NCI-H526 treated with DMSO at 0.1 percent for 48 hours (cell line): Measurements from ENCODE around the gene LARP1.
A peak's percentile ranks its signal among the peaks of the same experiment; 100 is the strongest.
"Not testable (repeated sequence)": the region's sequence is repeated elsewhere in the genome, so short reads cannot be mapped to it uniquely, and the experiment has no call there.

Experiments used
- DNase-seq: peaks from one replicate; lab custom pipeline; 2025; lab: John Stamatoyannopoulos, UW

LARP1 gene

DNA sequence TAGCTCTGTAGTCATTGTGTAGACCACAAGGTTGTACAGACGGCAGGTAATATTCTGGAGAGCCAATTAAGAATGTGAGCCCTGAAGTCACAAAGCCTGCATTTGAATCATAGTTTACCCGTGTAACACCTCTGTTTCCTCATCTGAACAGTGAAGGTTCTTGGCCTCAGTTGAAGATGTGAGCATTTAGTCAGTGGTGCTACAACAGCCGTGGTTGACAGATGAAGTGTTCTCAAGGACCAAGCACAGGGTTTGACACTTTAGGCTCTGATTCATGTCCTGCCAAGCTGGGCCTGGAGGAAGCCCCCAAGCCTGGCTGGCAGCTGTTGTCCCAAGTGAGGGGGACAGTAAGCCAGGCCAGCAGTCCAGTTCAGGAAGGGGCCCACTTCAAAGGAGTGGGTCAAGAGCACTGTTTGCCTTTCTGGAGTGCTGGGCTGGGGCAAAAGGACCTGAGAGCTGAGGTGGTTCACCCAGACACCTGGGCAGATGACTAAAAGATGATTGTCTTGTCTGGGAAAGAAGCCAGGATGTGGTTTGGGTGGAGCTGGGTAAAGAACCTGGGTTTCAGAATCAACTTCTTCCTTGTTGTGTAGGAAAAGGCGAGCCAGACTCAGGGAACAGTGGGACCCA lies 74.5 kb downstream of the LARP1 start:
- DNase-seq = no peak

DNA sequence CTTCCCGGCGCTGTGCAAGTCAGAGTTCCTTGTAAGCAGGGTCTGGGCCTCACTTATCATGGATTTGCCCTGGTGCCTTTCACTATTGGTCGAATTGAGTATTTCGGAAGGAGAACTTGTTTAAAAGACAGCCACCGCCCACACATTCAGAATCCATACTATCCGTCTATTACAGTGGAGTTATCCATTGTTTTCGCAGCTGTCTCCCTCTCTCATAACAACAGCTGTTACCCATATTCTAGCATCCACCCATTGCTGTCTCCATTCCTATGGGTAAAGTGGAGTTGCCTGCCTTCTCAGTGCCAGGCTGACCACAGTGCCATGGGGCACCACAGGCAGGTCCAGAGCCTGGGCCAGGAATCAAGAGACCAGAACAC lies 75.0 kb downstream of the LARP1 start:
- no peak for DNase-seq

DNA sequence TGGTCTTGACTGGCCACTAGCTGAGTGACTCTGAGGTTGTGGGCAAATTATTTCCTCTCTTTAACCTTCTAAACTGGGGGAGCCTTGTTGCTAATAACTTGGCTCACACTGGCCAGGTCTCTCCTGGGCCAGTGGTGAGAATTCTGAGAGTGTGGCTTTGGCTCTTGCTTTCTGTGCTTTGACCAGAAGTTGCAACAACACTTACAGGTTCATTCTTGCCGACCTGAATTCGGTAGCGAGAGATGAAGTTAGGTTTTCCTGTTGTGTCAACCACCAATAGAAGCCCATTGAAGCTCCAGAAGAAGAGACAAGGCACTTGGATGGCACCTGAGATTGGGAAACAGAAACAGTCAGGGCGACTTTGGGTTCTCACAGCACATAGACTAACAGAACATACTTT lies 75.4 kb downstream of the LARP1 start:
- no peak for DNase-seq

DNA sequence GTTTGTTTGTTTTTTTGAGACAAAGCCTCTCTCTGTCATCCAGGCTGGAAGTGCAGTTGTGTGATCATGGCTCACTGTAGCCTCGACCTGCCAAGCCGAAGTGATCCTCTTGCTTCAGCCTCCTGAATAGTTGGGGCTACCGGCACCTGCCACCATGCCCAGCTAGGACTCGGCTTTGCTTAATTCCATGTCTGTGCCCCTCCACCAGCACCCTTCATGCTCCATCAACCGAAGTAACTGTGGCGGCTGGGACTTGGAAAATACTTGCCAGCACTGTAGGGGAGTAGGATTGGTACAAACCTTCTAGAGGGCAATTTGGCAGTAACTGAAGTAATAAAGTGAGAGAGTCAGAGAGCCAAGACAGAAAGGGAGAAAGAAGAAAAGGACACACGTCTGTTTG lies 76.3 kb downstream of the LARP1 start:
- DNase-seq = no peak

DNA sequence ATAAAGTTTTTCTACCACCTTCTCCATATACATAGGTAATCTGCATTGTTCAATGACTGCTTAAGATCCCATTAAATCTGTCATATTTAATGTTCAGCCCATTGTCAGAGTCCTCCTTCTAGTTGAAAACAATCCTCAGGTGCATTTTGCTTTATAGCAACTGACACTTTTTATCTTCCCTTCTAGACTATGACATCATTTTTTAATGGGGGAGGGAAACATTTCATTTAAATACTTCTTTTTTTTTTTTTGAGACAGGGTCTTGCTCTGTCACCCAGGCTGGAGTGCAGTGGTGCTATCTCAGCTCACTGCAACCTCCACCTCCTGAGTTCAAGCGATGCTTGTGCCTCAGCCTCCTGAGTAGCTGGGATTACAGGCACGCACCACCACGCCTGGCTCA lies 77.6 kb downstream of the LARP1 start:
- not testable (repeated sequence) for DNase-seq

DNA sequence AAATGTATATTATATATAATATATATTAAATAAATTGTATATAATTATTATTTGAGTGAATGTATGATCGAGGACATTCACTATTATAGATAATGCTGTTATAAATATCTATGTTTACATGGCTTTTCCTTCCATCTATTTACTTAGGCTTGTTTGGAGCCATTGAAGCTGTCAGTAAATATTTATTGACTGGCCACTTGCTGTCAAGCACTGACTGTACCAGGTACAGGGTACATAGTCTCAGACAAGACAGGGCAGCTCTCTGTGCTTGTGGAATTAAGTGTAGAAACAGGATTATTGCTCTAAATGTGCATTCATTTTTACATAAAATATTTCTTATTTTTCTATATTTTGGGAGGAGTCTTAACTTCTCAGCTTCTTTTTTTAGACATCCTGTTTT lies 78.9 kb downstream of the LARP1 start:
- no peak for DNase-seq

DNA sequence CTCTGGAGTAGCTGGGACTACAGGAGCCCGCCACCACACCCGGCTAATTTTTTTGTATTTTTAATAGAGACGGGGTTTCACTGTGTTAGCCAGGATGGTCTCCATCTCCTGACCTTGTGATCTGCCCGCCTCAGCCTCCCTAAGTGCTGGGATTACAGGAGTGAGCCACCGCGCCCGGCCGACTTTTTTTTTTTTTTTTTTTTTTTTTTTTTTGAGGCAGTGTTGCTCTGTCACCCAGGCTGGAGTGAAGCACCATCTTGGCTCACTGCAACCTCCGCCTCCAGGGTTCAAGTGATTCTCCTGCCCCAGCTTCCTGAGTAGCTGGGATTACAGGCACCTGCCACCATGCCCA lies 80.5 kb downstream of the LARP1 start:
- DNase-seq = not testable (repeated sequence)

DNA sequence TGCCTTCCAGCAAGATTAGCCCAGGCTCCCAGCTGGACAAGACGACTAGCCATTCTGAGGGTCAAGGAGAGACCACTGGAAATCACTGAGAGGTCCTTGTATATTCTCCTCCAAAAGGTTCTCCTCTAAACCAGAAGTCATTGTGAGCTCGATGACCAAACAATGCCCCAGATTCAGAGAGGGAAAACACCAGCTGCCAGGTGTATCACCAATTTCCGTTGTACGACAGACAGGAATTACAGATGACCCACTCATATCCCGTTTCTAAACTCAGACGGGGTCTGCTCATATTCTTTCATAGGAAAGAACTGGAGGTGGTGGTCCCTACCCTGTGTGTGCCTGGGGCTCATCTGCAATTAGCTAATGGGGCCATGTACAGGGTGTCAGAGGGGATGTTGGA lies 81.0 kb downstream of the LARP1 start:
- no peak for DNase-seq

DNA sequence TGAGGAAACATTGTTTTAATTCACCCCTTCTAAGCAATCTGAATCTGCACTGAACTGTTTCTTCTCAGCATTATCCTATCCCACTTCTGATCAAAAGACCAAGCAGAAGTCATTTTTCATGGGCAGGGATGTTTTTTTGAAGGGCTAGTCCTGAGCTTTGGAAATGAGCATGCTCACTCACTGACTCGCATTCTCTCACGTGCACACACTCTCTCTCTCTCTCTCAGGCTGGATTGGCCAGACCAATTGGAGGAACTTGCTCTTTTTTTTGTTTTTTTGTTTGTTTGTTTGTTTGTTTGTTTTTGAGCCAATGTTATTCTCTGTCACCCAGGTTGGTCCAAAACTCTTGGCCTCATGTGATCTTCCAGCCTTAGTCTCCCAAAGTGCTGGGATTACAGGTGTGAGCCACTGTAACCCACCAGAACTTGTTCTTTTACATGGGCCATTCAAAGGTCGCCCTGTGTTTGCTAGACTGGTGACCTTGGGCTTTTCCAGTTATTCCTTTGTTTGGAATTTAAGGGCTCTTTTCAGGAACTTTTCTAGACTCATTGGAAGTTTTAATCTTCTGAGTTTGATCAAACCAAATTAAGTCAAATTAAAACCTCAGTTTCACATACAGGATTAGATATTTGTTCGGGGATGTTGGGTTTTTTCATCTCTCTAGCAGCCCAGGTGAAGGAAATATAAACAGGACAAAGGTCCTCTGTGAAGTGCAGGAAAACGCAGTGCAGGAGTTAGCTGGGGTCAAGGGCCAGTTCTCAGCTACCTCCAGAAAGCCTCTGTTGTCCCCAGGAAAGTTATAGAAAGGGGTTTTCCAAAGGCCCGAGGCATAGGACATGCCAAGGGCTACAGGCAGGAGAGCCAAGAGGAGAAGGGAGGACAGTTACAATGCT lies 82.1 kb downstream of the LARP1 start:
- no peak for DNase-seq

DNA sequence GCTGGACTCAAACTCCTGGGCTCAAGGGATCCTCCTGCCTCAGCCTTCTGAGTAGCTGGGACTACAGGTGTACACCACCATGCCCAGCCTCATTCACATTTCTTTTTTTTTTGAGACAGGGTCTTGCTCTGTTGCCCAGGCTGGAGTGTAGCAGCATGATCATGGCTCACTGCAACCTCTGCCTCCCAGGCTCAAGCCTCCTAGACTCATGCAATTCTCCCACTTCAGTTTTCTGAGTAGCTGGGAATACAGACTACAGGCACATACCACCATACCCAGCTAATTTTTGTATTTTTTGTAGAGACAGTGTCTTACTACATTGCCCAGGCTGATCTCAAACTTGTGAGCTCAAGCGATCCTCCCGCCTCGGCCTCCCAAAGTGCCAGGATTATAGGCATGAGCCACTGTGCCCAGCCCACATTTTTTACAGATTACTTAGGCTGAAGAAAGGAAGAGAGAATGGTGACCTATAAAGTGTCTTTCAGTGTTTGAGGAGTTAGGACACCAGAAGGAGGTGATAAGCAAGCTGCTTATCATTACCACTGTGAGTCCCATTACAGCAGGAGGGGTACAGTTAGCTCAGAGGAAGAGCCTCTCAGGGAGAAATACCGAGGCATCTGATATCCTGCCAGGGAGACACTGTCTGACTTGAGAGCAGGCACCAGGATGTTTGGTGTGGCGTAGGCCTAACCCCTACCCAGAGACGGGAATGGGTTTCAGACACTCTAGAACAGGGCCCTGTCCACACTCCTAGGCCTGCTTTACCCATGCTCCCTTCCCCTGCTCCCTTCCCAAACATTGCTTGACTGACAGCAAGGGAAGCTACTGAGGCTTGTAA lies 85.5 kb downstream of the LARP1 start:
- no peak for DNase-seq

DNA sequence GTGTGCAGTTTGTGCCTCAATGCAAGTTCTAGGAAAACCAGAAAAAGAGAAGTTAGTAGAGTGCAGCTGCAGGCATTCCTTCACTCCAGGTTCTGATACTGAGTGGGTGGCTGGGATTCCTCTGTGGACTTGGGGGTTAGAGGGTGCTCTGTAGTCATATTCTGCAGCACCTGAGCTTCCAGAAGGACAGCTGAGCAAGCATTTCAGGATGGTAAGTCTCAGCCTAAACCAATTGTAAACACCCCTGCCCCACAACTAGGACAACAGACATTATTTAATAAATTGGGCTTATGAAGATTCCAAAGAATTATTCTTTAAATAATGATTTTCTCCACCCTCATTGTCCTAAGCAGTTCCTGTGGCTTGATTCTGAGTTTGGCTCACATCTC lies 86.1 kb downstream of the LARP1 start:
- no peak for DNase-seq

DNA sequence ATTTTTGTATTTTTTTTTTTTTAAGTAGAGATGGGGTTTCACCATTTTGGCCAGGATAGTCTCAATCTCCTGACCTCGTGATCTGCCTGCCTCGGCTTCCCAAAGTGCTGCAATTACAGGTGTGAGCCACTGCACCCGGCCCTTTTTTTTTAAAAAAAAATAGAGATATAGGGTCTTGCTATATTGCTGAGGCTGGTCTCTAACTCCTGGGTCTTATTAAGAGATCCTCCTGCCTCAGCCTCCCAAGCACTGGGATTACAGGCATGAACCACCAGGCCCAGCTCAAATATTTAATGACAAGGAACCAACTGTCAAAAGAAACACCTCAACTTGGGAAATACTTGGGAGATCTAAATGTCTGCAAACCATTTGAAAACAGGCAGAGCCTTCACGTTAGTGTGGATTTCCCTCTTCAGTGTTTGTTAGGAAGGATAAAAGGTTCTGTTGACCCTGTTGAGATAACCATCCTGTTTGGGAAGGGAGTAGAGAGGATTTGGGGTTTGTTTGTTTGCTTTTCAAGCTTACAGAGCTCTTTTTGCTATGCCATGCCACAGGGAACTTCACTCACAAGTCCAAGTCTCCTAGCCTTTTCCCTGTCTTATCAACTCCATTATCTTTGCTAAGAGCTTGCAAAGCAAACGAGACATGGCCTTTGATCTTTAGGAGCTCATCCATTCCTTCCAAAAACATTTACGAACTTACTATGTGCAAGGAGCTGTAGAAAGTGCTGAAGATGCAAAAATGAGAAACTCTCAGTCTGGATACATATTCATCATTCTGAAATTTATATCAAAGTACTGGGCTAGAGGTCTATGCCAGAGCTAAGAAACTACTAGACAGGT lies 87.7 kb downstream of the LARP1 start:
- DNase-seq = no peak

DNA sequence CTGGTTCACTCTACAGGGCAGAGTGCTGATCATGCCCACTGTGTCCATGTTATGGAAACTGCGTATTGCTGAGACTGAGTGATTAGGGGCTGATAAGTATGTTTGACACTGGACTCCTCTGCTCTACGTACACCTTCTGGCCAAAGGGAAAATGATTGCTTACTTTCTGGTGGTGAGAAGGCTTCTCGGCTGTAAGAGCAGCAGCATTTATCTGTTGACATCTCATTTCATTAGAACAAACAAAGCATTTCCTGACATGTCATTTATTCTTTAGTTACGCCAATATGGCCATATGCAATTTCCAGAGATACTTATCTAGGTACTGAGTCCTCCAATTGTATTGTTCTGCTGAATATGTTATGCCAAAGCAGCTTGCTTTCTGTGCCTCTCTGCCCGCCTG lies 89.6 kb downstream of the LARP1 start:
- DNase-seq = no peak

DNA sequence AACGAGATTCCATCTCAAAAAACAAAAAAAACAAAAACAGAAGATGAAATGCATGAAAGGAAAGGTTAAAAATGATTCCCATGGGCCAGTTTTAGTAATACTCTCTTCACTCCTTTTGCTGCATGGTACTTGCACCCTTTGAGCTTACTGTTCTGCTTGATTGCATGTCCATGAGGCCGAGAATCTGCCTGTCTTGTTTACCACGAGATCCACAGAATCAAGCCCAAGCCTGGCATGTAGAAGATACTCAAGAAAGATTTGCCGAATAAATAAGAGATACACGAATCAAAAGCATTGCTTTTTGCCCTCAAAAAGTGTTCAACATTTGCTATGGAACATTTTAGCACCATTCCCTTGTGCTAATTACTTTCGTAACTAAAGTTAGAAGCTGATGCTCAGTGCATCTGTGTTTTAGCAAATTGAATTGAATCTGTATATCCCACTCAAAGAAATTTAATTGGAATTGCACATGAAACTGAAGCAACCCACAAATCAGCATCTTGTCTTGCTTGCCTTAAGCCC lies 94.1 kb downstream of the LARP1 start:
- DNase-seq = no peak

DNA sequence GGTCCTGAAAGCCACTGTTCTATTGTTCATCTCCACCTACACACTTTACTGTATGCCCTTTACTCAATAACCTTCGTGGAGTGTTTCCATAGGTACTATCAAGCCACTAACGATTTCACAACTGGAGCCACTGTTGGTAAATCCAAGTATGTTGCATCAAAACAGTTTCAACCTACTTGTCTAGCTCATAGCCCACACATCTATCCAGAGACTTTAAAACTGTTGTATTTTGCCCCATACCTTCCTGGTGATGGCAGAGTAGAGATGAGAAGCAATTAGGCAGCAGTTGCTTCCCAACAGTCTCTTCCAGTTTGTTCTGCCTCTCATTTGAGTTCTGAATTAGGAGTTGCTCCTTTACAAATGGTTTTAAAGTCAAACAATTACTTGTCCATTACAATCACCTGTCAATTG lies 94.6 kb downstream of the LARP1 start:
- no peak for DNase-seq

DNA sequence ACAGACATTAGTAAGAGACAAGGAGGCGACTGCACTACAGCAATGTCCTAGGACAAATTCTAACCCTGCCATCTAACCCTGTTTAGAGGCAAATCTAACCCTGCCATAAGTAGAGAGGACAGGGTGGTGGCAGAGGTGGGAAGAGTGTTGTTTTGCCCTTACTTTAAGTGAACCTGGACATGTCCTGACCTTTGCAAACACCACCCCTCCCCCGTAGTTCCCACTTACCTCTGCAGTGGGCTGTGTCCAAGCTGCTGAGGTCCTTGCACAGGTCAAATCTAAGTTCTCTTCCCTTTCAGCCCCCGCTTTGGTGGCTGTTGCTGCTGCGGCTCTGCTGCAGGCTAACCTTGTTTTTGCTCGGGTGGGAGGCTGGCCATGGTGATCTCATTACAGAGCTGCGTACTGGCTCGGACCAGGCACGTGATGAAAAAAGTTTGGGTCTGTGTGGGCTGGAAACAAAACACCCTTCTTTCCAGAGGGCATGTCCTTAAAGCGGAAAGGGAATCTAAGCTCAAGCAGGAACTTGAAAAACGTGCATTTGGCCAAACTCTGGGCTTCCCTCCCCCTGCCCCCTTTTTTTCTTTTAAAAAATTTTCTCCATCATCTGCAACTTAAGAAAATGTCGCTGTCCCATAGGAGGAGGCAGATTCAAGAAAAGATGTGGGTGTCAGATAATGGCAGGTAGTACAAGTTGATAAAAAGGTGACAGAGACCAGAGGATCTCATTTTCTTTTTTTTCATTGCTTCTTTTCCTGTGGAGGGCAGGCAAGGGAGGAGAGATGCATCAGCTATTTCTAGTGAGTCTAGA lies 95.3 kb downstream of the LARP1 start, which contains the start of gene FAXDC2:
Gene FAXDC2, minus strand, starts transcription at position 349 of the 808 bp plus-strand sequence. CDS start 12,425 bp downstream, outside the sequence.
- no peak for DNase-seq

DNA sequence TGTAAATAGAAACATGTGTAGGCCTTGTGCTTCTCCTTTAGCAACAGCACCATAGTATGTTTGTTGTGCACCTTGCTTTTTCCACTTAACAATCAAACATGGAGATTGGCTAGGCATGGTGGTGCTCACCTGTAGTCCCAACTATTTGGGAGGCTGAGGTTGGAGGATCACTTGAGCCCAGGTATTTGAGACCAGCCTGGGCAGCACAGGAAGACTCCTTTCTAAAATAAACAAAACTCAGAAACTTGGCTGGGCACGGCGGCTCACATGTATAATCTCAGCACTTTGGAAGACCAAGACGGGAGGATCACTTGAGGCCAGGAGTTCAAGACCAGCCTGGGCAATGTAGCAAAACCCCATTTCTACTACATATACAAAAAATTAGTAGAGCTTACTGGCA lies 96.2 kb downstream of the LARP1 start:
- no peak for DNase-seq

DNA sequence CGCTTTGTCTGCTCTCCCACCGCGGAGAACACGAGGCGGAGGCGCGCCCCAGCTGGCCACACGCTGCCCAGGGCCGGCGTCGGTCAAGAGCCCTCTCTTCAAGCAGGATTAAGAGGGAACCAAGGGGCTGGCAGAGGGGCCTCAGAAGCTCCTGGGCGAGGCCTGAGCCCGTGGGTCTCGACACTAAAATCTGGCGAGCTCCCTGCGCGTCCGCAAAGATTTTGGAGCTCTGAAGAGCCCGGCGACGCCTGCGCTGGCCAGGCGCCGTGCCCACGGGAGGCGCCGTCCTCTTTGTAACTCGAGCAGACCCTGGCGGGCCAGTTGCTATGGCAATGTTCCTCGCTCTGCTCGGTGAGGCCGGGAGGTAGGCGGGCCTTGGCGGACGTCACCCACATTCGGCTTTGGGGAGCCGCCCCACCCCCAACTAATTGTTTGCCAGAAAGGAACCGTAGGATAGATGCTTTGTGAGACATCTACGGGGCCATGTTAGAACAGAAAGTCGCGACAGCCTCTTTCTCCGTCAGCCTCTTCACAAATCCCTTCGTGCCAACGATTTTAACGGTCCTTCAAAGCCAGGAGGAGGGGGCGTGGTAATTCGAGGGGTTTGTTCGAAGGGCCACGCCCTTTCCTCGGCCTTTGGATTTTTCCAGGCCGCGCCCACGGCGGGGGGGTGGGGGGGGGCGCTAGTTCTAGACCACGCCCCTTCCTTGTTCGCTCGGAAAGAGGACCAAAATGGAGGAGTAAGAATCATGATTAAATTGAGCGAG lies 102.5 kb downstream of the LARP1 start:
- DNase-seq = peak; percentile 97

DNA sequence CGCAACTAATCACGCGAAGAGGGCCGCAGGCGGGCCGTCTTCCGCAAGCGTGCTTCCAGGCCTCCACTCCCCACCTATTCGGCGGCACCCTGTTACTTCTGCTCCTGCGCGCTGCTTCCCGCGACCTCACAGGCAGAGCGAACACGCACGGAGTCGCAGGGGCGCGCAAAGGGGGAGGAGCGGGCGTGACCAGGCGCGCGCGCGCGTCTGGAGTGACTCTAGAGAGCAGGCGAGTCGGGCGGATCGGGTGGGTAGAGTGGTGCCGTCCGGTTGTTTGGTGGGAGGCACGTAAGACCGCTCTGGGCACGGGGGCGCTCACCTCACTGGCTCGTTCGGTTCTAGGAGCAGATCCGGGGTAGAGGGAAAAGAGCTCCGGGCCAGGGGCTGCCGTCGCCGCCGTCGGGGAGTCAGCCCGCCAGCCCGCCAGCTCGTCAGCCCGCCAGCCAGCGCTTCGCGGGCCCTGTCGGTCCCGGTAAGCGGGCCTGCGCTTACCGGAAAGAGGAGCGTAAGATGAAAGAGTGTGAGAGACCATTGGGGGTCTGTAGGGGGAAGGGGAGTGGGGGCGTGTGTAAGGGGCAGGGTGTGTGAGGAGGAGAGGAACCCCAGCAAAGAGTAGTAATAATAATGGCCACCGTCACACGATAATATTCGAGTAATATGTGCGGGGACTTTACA lies 103.3 kb downstream of the LARP1 start, which contains the start of gene CNOT8:
Gene CNOT8, plus strand, starts transcription at position 331 of the 675 bp plus-strand sequence. CDS start 4,652 bp downstream, outside the sequence.
- DNase-seq = peak; percentile 97
